Left ventricle myocardium inferior (tissue), 1 donor: Measurements from ENCODE around the gene ITCH. TPM values are rescaled to one million over a fixed set of nuclear protein-coding genes. Genes with fewer than 3 reads are reported as not detected.

Experiments used
- DNase-seq: peaks from one replicate; pipeline ENCODE4 v3.0.0-alpha.2; 2020
- H3K27ac ChIP-seq: fragments of 200-600 bp; replicated peaks from 2 replicates; pipeline ENCODE4 v1.8.0; 2021
- H3K27me3 ChIP-seq: fragments of 200-600 bp; 2 replicates; pipeline ENCODE4 v1.8.0; 2021; ENCODE audit warnings: low read depth
- H3K36me3 ChIP-seq: fragments of 200-600 bp; 2 replicates; pipeline ENCODE4 v1.8.0; 2021
- H3K4me1 ChIP-seq: fragments of 200-600 bp; 2 replicates; pipeline ENCODE4 v1.8.0; 2021
- H3K4me3 ChIP-seq: fragments of 200-600 bp; 2 replicates; pipeline ENCODE4 v1.8.0; 2021; ENCODE audit warnings: mild to moderate bottlenecking, moderate library complexity
- H3K9me3 ChIP-seq: fragments of 200-600 bp; replicated peaks from 2 replicates; pipeline ENCODE4 v1.8.0; 2021
- CTCF ChIP-seq: fragments of 200-600 bp; IDR thresholded peaks from 2 replicates; pipeline ENCODE4 v1.8.0; 2021; ENCODE audit warnings: antibody characterized with exemption, mild to moderate bottlenecking, borderline replicate concordance
- intact Hi-C: fragments of 100-400 bp; cut with micrococcal nuclease; formaldehyde crosslinking; loops from one replicate; pipeline ENCODE4 v1.11.0; 2022
- total RNA-seq: library from RNA; stranded (reverse); fragmentation: NEBNext Ultra II Directional; extraction: Animal tissue kit (Norgen Biotek cat#: 25700); gene quantifications from one replicate; pipeline ENCODE4 v1.2.1, GENCODE V29; 2021
- donor health status: DM: no; HTN: yes; CAD: no; lungs with severe emphysema.

The ITCH gene
- total RNA-seq, 1 donor from 2014 or later, result 40.1 TPM

GRCh38 chr20:34506480-34506879 is 143.4 kb downstream of the ITCH start:
- no peak overlapping the region for H3K4me3 ChIP-seq
- TF ChIP-seq CTCF, result no peak
- peaks cover 57% of the 10 kb centered on the region for H3K36me3 ChIP-seq
- H3K9me3 ChIP-seq, result no peaks in the 10 kb centered on the region
- no peak overlapping the region for H3K27ac ChIP-seq
- no peak for DNase-seq
- intact Hi-C loops, result no loop called here
- no peaks in the 10 kb centered on the region for H3K27me3 ChIP-seq
- no peaks in the 10 kb centered on the region for H3K4me1 ChIP-seq

GRCh38 chr20:34507702-34508413 is 144.8 kb downstream of the ITCH start:
- TF ChIP-seq CTCF, result no peak
- Histone ChIP-seq H3K27ac (no peak overlapping the region), H3K36me3 (peaks cover 61% of the 10 kb centered on the region), H3K4me3 (no peak overlapping the region), H3K27me3 (no peaks in the 10 kb centered on the region), H3K4me1 (peaks cover 6% of the 10 kb centered on the region), H3K9me3 (no peaks in the 10 kb centered on the region)
- intact Hi-C loops, result no loop called here
- DNase-seq, result no peak

- Histone ChIP-seq H3K27me3 (no peaks in the 10 kb centered on the region), H3K27ac (no peak overlapping the region), H3K9me3 (no peaks in the 10 kb centered on the region), H3K4me3 (no peak overlapping the region), H3K4me1 (peaks cover 34% of the 10 kb centered on the region), H3K36me3 (peaks cover 47% of the 10 kb centered on the region)
- no peak for TF ChIP-seq CTCF
- no peak for DNase-seq
- intact Hi-C loops, result no loop called here
Observed at GRCh38 chr20:34510575-34510974, 147.5 kb downstream of the ITCH start.

- Histone ChIP-seq H3K27ac (peak overlapping the region; percentile 55), H3K27me3 (no peaks in the 10 kb centered on the region), H3K9me3 (no peaks in the 10 kb centered on the region), H3K4me3 (no peak overlapping the region), H3K36me3 (peaks cover 36% of the 10 kb centered on the region), H3K4me1 (peaks cover 44% of the 10 kb centered on the region)
- TF ChIP-seq CTCF, result no peak
- DNase-seq, result no peak
- intact Hi-C loops, result no loop called here
Observed at GRCh38 chr20:34511891-34512265, 148.8 kb downstream of the ITCH start.

- Histone ChIP-seq H3K27ac (peak overlapping the region; percentile 55), H3K4me1 (peaks cover 49% of the 10 kb centered on the region), H3K27me3 (no peaks in the 10 kb centered on the region), H3K9me3 (no peaks in the 10 kb centered on the region), H3K4me3 (no peak overlapping the region), H3K36me3 (peaks cover 34% of the 10 kb centered on the region)
- no peak for DNase-seq
- TF ChIP-seq CTCF, result no peak
- intact Hi-C loops, result no loop called here
Observed at GRCh38 chr20:34512266-34512954, 149.3 kb downstream of the ITCH start.
